DMS 273 treated with DMSO at 0.1 percent for 48 hours (cell line): ENCODE measurements around the gene OSBP.
"Not testable (repeated sequence)": the region's sequence is repeated elsewhere in the genome, so short reads cannot be mapped to it uniquely, and the experiment has no call there.

Experiments
- DNase-seq: peaks from one replicate; lab custom pipeline; 2025; lab: John Stamatoyannopoulos, UW

The OSBP gene

DNA sequence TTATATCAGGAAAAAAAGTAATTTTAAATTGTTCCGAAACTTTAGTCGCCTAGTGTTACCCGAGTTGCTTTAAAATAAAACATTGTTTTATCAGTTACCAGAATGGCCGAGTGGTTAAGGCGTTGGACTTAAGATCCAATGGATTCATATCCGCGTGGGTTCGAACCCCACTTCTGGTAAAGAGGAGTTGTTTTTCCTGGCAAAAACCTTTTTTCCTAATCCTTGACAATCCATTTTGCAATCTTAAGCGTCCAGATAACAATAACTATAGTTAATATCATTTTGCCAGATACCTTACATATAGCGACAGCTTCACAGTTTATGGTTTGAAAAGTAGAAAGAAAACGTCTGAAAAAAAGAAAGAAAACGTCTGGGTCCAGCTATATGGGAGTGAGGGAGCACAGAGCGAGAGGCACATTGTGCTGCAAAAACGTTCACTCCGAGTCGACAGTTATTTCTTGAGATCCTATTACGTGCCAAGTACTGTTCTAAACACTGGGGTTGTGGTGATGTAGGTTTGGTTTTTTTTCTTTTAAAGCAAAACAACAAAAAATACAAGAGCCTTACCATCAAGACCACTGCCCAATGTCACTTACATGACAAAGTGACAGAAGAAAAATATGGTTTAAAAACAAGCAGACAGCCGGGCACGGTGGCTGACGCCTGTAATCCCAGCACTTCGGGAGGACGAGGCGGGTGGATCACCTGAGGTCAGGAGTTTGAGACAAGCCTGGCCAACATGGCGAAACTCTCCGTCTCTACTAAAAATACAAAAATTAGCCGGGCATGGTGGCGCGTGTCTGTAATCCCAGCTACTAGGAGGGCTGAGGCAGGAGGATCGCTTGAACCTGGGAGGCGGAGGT, 63.7 kb downstream of the OSBP start:
- peak; percentile 54 for DNase-seq

DNA sequence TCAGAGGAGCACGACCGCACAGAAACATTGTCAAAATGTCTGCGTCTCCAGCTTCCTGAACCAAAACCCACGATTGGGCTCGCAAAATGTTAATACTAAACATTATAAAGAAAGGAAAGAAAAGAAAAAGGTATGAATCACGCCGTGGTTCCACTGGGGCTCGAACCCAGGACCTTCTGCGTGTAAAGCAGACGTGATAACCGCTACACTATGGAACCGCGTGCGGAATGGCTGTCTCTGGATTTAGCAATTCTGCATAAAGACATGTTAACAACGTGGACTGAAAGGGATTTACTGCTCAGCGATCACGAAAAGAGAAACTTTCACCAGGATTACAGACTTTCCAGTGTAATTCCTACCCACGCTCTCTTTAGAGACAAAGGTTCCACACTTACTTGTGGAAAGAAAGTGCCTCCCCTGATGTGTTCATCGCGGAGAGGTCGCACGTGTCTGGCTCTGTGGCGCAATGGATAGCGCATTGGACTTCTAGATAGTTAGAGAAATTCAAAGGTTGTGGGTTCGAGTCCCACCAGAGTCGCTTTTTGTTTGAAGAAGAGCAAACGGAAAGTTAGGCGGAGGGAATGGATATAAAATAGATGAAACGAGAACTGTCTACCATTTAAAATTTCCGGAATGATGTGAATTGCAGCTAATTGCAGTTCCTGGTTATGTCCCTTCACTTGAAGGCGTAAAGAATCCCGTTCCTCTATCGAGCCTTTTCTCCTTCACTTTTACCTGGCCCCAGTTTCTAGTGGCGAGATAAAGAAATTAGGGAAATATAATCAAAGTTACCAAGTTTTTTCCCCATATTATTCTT, 64.5 kb downstream of the OSBP start:
- DNase-seq: peak; percentile 75

DNA sequence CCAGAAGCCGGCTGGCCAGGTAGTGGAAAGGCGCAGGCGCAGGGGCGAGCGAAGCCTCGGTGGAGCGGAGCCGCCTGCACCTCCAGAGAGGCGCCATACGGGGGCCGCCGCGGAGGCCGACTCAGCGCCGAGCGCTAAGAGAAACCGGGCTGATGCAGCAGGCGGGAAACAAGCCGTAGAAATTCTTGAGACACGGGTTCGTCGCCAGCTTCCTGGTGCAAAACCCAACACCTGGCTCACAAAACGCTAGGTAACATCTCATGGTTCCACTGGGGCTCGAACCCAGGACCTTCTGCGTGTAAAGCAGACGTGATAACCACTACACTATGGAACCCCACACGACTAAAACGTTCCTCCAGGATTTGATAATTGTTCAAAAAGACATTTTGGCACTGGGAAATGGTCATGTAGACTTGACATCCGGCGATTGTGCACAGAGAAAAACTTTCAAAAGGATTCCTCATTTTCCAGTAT, 65.2 kb downstream of the OSBP start:
- DNase-seq: peak; percentile 85

GRCh38 chr11:59548309-59548656, 67.3 kb downstream of the OSBP start:
- no peak for DNase-seq

DNA sequence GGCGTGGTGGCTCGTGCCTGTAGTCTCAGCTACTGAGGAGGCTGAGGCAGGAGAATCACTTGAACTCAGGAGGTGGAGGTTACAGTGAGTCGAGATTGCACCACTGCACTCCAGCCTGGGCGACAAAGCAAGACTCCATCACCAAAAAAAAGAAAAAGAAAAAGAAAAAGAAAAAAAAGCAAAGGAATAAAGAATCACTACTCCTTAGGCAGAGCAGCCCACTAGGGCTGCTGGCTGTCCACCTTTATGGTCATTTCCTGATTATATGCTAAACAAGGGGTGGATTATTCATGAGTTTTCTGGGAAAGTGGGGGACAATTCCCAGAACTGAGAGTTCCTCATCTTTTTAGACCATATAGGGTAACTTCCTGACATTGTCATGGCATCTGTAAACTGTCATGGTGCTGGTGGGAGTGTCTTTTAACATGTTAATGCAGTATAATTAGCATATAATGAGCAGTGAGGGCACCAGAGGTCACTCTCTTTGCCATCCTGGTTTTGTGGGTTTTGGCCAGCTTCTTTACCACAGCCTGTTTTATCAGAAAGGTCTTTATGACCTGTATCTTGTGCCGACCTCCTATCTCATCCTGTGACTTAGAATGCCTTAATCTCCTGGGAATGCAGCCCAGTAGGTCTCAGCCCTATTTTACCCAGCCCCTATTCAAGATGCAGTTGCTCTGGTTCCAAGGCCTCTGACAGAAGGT, 67.8 kb downstream of the OSBP start:
- not testable (repeated sequence) for DNase-seq

- DNase-seq: no peak
These were observed 70.2 kb downstream of the OSBP start for GRCh38 chr11:59545179-59546020.

GRCh38 chr11:59544869-59545178, 70.8 kb downstream of the OSBP start:
- no peak for DNase-seq

GRCh38 chr11:59543713-59544112, 71.9 kb downstream of the OSBP start:
- not testable (repeated sequence) for DNase-seq

- no peak for DNase-seq
These were observed 73.3 kb downstream of the OSBP start for GRCh38 chr11:59542142-59542810.

- no peak for DNase-seq
These were observed 80.9 kb downstream of the OSBP start for GRCh38 chr11:59534676-59535075.

- DNase-seq: no peak
These were observed 83.0 kb downstream of the OSBP start for GRCh38 chr11:59532620-59533019.

DNA sequence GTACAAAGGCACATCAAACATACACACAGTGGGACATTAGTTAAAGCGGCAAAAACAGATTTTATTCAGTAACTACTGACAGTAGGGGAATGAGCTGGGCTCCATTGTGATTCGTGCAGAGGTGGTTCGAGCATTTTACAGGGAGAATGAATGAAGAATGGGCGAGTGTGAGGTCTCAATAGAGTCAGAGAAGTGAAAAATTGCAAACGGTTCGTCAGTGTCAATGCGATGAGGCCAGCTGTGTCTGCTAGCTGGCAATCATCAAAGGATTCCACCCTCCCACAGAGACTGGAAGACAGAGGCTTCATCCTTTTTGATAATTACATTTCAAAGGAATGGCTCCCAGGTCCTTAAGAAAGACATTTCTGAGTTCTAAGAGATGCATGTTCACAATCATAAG, 86.9 kb downstream of the OSBP start:
- DNase-seq: no peak
